ENCODE data around the gene LEMD3. TPM values are rescaled to one million over a fixed set of nuclear protein-coding genes. Genes with fewer than 3 reads are reported as not detected.
A peak's percentile ranks its signal among the peaks of the same experiment; 100 is the strongest.

LEMD3 gene
- 11.3 TPM for total RNA-seq
- long read RNA-seq, full-length matches to known transcripts, result 19 of 21 reads
- long read RNA-seq, partial matches to known transcripts, result 2 of 21 reads
- long read RNA-seq, other reads (novel, unspliced or antisense), result 0 of 21 reads

DNA sequence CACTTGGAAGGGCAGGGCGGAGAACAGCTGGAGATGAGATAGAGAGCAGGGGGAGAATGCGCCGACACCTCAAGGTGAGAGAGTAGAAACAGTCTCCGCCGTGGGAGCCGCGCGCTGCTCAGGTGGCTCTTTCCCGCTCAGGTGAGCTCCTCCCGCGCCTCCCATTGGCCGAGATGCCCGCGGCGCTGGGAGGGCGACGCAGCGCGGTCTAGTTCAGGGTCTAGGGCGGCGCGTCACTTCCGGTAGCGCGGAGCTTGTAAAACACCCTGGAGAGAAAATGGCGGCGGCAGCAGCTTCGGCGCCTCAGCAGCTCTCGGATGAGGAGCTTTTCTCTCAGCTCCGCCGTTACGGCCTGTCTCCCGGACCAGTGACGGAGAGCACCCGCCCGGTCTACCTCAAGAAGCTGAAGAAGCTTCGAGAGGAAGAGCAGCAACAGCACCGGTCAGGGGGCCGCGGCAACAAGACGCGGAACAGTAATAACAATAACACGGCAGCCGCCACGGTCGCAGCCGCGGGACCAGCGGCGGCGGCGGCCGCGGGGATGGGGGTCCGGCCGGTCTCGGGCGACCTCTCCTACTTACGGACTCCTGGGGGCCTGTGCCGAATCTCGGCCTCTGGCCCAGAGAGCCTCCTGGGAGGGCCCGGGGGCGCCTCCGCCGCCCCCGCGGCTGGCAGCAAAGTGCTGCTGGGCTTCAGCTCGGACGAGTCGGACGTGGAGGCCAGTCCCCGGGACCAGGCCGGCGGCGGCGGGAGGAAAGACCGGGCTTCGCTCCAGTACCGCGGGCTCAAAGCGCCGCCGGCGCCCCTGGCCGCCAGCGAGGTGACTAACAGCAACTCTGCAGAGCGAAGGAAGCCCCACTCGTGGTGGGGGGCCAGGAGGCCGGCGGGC lies at the start of gene LEMD3:
TSS of gene LEMD3 (plus strand) at position 264 of the 889 bp plus-strand sequence. CDS start at position 278, 14 bp downstream.
- DNase-seq (peak; percentile 98), ATAC-seq (ENCODE audit: poor library complexity) (peak; percentile 98)
- intact Hi-C loops (cut with DNase I), result no loop called here

DNA sequence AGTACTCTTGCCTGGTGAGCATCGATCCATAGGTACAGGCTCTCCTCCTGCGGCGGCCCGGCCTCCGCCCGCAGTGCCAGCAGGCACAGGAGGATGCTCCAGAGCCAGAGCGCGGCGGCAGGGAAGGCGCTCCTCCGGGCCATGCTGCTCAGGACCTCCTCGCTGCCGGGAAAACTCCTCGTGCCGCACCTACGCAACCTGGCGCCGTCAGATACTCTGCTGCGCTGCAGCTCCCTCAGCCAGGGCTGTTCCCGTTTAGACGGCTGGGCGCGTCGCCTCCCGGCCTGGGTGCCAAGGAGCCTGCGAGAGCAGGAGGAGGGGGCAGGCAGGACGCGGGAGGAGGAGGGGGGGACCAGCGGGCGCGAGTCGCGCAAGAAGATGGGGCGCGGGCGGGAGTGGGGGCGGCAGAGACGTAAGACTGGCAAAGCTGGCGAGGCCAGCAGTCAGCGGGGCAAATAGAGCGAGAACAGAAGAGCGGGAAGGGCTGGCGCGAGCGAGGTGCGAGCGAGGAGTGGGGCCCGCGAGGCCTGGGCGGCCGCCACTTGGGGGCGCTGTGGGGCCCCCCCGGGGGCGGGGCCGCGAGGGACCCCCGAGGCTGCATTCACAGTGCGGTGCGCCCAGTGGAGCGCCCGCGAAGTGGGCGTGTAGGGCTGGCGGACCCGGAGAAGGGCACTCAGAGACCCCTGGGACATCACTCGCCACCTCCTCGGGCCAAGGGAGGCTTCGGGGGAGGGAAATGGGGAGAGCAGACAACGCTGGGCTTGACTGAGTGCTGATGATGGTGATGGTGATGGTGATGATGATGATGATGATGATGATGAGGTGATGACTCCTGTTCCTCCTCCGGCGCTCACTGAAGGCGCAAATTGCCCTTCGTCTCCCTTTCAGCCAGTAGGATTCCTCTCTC lies 48.1 kb upstream of the LEMD3 start, which contains the start of gene WIF1:
TSS of gene WIF1 (minus strand) at position 257 of the 907 bp plus-strand sequence. CDS start at position 143, 114 bp downstream.
- intact Hi-C loops (cut with DNase I), result loop anchor here (10.0 kb wide), 1 partner anchor 227 kb away; no protein-coding TSS in a partner anchor
- peak; percentile 43 for DNase-seq
- ATAC-seq (ENCODE audit: poor library complexity), result peak; percentile 31

DNA sequence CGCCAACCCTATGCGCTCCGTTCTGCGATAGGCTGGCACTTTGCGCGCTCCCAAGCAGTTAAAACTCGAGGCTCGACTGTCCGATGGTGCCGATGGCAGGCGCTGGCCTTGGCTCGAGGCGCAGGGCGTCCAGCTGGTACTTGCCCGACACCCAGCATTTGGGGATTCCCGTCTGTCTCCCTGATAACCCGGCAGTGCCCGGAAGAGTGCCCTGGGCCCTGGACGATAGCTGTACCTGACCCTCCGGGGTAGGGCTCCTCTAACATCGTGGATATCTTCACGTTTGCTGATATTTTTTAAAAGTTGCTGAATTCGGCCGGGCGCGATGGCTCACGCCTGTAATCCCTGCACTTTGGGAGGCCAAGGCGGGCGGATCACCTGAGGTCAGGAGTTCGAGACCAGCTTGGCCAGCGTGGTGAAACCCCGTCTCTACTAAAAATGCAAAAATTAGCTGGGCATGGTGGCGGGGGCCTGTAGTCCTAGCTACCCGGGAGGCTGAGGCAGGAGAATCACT lies 47.4 kb upstream of the LEMD3 start:
- DNase-seq, result no peak
- no peak for ATAC-seq (ENCODE audit: poor library complexity)
- intact Hi-C loops (cut with DNase I), result loop anchor here (10.0 kb wide), 1 partner anchor 227 kb away; no protein-coding TSS in a partner anchor

DNA sequence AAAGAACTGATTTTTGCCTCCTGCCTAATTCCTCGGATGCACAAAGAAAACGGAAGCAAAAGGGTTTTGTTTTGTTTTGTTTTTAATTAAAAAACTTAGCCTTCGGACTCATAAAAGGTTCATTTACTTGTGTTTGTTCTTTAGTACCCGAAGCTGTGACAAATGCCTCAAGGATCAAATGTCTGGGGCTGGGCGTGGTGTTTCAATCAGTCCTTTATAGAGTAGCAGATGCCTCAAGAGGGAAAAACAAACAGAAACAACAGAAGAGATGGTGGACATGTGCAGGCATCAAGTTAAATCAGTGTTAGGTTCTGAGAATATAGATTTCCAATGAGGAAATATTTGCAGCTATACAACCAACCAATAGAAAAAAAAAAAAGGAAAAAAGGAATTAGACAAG lies 46.7 kb upstream of the LEMD3 start:
- intact Hi-C loops (cut with DNase I), result loop anchor here (10.0 kb wide), 1 partner anchor 228 kb away; no protein-coding TSS in a partner anchor
- ATAC-seq (ENCODE audit: poor library complexity) (no peak), DNase-seq (no peak)

DNA sequence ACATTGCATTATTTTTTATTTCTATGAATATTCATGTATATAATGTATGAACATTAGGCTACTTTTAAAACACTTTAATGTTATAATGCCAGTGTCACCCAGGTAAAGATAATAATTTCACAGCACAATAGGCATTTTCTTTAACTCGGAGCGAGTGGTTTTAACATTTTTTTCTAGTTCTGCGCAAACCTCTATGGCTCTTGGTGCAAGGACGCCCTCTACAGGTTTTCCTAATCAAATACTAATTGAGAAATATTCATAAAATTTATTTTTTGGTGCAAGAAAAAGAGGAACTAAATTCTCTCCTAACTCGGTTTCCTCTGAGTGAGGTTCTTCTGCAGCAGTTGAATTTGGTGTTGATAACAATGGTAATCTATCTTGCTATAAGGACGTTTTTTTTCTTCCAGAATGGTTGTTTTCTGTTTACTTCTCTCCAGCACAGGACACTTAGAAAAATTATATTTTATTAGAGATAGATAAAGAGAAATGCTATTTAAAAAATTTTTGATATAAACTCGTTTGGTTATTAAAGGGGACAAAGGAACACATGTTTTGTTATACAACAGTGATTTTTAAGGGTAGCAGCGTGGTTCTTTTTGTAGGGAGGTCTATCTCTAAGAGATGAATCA lies 45.8 kb upstream of the LEMD3 start:
- DNase-seq, result no peak
- intact Hi-C loops (cut with DNase I), result loop anchor here (10.0 kb wide), 1 partner anchor 229 kb away; no protein-coding TSS in a partner anchor
- no peak for ATAC-seq (ENCODE audit: poor library complexity)

DNA sequence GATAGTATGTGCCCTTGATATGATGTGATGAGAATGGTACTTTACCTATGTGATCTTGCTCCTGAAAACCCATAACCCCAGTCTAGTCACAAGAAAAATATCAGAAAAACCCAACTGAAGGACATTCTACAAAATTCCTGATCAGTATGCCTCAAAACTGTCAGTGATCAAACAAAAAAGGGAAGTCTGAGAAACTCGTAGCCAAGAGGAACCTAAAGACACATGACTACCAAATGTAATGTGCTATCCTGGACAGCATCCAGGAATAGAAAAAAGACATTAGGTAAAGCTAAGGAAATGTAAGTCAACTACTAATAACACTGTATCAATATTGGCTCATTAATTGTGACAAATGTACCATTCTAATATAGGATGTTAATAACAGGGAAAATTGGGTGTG lies 44.1 kb upstream of the LEMD3 start:
- DNase-seq (no peak), ATAC-seq (ENCODE audit: poor library complexity) (no peak)
- intact Hi-C loops (cut with DNase I), result loop anchor here (10.0 kb wide), 1 partner anchor 230 kb away; no protein-coding TSS in a partner anchor

DNA sequence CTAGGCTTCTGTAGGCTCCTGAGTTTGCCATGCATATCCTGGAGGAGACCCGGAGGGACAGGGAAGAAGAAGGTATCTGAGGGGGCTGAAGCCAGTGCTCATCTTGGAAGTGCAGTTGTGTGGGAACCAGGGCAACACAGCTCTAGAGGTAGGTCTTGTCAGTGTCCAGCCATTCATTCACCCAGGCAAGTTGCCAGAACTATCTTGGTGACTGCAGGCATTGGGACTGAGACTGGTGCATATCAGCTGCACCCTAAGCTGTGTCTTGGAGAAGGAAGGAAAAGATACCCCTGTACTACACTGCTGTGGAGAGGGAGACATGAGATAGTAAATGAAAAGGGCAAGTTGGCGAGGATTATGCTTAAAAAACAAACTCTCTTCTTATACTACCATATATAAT lies 43.4 kb upstream of the LEMD3 start:
- no peak for DNase-seq
- ATAC-seq (ENCODE audit: poor library complexity), result no peak
- intact Hi-C loops (cut with DNase I), result loop anchor here (10.0 kb wide), 1 partner anchor 231 kb away; no protein-coding TSS in a partner anchor

DNA sequence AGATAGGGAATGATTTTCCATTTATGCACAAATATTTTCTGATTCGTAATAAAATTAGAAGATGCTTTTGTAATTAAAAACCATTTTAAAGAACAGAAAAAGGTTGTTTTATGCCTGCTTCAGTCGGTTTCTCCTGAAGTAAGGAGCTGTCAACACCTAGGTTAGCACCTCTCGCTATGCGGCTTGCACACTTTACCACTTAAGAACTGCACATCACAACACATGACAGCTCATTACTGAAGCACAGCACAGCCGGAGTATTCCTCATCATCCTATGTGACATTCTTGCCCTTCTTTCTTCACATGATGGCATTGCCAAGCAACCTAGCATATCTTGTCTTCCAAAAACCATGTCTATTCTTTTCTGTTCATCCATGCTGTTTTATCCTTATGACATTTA lies 42.9 kb upstream of the LEMD3 start:
- intact Hi-C loops (cut with DNase I), result loop anchor here (10.0 kb wide), 1 partner anchor 232 kb away; no protein-coding TSS in a partner anchor
- ATAC-seq (ENCODE audit: poor library complexity) (no peak), DNase-seq (no peak)

DNA sequence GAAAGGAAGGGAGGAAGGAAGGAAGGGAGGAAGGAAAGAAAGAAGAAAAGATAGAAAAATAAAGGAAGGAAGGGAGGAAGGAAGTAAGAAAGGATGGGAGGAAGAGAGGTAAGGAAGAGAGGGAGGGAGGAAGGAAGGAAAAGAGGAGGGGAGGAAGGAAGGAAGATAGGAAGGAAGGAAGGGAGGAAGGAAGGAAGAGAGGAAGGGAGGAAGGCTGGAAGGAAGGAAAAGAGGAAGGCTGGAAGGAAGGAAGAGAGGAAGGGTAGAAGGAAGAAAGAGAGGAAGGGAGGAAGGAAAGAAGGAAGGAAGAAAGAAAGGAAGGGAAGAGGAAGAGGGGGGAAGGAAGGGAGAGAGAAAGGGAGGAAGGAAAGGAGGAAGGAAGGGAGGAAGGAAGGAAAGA lies 35.5 kb upstream of the LEMD3 start:
- ATAC-seq (ENCODE audit: poor library complexity), result no peak
- no peak for DNase-seq
- intact Hi-C loops (cut with DNase I), result no loop called here

DNA sequence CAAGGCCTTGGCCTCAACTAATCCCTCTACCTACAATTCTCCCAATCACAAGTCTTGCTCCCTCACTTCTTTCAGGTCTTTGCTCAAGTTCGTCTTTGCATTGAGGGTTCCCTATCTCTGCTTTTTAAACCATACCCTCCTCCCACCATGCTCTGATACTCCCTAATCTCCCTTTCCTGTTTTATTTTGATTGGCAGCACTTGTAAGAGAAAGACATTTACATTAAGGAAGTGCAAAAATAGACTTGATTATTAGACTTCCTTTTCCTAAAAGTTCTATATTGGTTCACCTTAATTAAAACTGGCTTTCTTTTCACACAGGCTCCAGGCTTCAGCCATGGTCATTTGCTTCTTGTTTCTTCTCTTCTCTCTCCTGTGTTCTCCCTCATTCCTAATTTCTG lies 30.0 kb upstream of the LEMD3 start:
- ATAC-seq (ENCODE audit: poor library complexity), result no peak
- intact Hi-C loops (cut with DNase I), result no loop called here
- no peak for DNase-seq

DNA sequence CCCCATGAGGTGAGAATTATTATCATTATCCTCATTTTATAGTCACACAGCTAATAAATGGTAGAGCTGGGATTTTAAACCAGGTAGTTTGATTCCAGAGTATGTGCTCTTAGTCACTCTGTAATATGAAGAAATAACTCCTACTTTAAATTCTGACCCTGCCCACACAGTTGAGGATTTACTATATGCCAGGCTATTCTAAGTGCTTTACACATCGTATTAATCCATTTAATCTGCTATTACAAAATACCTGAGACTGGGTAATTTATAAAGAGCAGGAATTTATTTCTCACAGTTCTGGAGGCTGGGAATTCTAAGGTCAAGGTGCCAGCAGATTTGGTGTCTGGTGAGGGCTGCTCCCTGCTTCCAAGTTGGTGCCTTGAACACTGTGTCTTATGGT lies 28.6 kb upstream of the LEMD3 start:
- ATAC-seq (ENCODE audit: poor library complexity), result no peak
- intact Hi-C loops (cut with DNase I), result no loop called here
- no peak for DNase-seq

DNA sequence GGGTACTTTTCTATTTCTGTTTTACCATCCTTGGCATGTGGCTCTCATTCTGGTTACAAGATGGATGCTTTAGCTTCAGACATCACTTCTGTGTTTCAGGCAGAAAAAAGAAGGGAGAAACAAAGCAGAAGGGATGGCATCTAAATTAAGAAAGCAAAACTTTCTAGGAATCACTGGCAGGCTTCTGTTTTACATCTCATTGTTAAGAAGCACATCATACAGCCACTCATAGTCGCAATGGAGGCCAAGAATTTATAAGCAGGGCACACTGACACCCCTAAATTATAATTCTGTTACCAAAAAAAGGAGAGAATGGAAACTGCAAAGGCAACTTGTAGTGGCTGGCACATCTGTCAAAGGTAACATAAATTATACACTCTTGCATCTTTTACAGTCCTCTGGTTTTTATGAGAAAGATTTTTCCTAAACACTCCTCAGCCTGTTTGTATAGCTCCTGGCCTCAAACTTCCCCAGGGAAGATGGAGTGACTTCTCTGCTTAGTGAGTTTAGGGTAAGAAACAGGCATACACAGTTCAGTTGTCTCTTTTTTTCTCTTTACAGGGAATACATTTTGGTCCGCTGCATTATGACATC lies 22.0 kb upstream of the LEMD3 start:
- intact Hi-C loops (cut with DNase I), result no loop called here

DNA sequence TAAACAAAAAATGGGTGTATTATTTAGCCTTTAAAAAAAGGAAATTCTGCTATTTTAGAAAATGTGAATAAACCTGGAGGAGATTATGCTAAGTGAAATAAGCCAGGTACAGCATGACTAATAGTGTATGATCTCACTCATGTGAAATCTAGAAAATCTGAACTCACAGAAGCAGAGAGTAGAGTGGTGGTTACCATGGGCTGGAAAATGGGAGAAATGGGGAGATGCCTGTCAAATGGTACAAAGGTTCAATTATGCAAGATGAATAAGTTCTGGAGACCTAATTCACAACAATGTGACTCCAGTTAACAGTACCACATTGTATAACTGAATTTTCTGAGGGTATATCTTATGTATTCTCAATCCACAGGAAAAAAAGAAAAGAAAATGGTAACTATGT lies 17.4 kb upstream of the LEMD3 start:
- ATAC-seq (ENCODE audit: poor library complexity), result no peak
- intact Hi-C loops (cut with DNase I), result no loop called here
- no peak for DNase-seq

More for the DNA sequence above, 22.0 kb upstream of the LEMD3 start:
- no peak for ATAC-seq (ENCODE audit: poor library complexity)
- DNase-seq, result no peak

DNA sequence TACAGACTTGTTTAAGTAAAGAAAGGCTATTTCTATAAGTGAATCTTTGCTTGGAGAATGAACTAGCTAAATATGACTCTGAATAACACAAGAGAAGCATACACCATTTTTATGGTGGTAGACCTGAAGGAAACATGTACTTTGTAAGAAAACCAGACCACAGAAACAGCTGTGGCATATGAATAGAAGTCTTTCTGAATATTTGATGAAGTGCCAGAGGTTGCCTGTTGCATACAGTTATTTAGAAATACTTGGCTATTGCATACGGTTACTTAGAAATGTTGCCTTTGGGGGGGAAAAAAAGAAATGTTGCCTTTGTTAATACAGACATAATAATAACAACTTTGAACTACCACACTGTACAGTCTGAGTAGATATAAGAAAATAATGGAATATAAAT lies 16.8 kb upstream of the LEMD3 start:
- no peak for ATAC-seq (ENCODE audit: poor library complexity)
- intact Hi-C loops (cut with DNase I), result no loop called here
- no peak for DNase-seq

DNA sequence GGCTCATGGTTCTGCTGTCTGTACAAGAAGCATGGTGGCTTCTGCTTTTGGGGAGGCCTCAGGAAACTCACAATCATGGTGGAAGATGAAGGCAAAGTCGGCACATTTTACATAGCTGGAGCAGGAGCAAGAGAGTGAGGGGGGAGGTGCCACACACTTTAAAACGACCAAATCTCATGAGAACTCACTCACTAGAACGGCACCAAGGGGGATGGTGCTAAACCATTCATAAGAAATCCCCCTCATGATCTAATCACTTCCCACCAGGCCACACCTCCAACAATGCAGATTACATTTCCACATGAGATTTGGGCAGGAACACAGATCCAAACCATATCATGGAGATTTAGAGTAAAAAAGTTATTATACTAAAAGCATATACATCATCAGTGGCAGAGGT lies 13.6 kb upstream of the LEMD3 start:
- ATAC-seq (ENCODE audit: poor library complexity), result no peak
- no peak for DNase-seq
- intact Hi-C loops (cut with DNase I), result no loop called here

DNA sequence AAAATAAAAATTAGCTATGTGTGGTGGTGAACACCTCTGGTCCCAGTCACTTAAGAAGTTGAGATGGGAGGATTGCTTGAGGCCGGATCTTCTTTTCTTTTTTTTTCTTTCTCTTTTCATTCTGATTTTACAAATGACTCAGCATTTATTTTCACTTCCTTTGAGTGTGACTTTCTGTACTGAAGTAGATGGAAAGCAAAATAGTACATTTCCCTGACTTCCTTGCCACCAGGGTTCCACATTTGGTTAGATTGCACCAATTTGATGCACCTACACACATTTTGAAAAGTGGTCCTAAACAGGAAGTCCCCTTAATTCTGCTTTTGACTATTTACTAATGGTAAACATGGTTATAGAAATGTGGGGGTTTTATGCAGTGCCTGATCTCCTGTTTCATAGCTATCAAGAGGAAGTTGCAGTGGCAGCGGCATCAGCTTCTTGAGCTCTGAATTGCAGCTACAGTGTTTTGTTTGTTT lies 13.0 kb upstream of the LEMD3 start:
- DNase-seq (no peak), ATAC-seq (ENCODE audit: poor library complexity) (no peak)
- intact Hi-C loops (cut with DNase I), result no loop called here

DNA sequence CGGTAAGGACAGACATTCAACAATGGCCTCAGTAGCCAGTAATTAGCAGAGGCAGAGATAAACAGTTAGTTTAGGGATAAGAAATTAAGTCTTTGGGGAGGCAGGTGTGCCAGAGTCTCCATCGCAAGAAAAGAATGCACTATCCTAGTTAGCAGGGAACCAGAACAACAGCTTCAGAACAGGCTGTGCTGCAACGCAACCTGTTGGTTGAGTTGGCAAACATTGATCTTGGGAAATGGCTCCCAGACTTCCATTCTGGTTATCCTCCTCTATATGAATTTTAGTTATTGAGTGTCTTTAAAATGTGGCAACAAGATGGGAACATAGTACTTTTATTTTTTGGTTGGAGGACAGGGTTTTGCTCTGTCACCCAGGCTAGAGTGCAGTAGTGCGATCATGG lies 12.3 kb upstream of the LEMD3 start:
- intact Hi-C loops (cut with DNase I), result no loop called here
- no peak for ATAC-seq (ENCODE audit: poor library complexity)
- no peak for DNase-seq

DNA sequence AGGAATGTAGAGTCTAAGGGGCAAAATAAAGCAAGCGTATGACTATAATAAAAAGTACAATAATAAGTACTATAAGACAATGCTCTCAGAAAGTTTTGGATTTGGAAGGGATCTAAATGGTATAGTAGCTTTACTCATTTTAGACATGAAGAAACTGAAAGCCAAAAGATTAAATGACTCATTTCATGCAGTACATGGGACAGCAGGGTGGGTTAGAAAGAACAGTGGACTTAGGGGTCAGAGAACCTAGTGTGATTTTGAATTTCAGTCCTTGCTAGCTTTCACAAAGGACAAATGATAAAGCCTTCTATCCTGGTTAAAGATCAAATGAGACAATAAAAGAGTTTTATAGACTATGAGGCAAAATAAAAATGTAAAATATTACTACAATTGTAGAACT lies 6.8 kb upstream of the LEMD3 start:
- ATAC-seq (ENCODE audit: poor library complexity) (no peak), DNase-seq (no peak)
- intact Hi-C loops (cut with DNase I), result no loop called here
